H9 (cell line): ENCODE data around the gene SKIDA1. TPM values are rescaled to one million over a fixed set of nuclear protein-coding genes. Genes with fewer than 3 reads are reported as not detected.

ENCODE experiments used
- DNase-seq: peaks from one replicate; pipeline ENCODE4 v3.0.0-alpha.2; 2017
- H2AFZ ChIP-seq: one replicate; pipeline ENCODE4 v1.6.1; 2013; ENCODE audit warnings: mild to moderate bottlenecking, low read length, control low read depth, moderate library complexity
- H2AK5ac ChIP-seq: 2 replicates; pipeline ENCODE4 v1.6.1; 2013; ENCODE audit warnings: low read length, control low read depth, mixed read lengths; ENCODE audit not compliant: insufficient read length
- H2BK120ac ChIP-seq: one replicate; pipeline ENCODE4 v1.6.1; 2013; ENCODE audit warnings: low read depth, mild to moderate bottlenecking, low read length, control low read depth, inconsistent platforms; ENCODE audit not compliant: poor library complexity, severe bottlenecking
- H2BK12ac ChIP-seq: 2 replicates; pipeline ENCODE4 v1.6.1; 2013; ENCODE audit warnings: low read length, control low read depth, mixed read lengths, low read depth; ENCODE audit not compliant: insufficient read length
- H2BK15ac ChIP-seq: 2 replicates; pipeline ENCODE4 v1.6.1; 2013; ENCODE audit warnings: low read depth, low read length, control low read depth
- H2BK20ac ChIP-seq: one replicate; pipeline ENCODE4 v1.6.1; 2013; ENCODE audit warnings: low read depth, mild to moderate bottlenecking, low read length, control low read depth, inconsistent platforms; ENCODE audit not compliant: poor library complexity, severe bottlenecking
- H2BK5ac ChIP-seq: 2 replicates; pipeline ENCODE4 v1.6.1; 2013; ENCODE audit warnings: low read length, control low read depth, mixed read lengths; ENCODE audit not compliant: insufficient read length
- H3K14ac ChIP-seq: 2 replicates; pipeline ENCODE4 v1.6.1; 2013; ENCODE audit warnings: low read length, control low read depth; ENCODE audit not compliant: insufficient read depth
- H3K18ac ChIP-seq: 2 replicates; pipeline ENCODE4 v1.6.1; 2013; ENCODE audit warnings: low read depth, mild to moderate bottlenecking, mixed read lengths, low read length, control low read depth; ENCODE audit not compliant: insufficient read length
- H3K23ac ChIP-seq: 2 replicates; pipeline ENCODE4 v1.6.1; 2013; ENCODE audit warnings: low read length, control low read depth, mixed read lengths, low read depth; ENCODE audit not compliant: insufficient read length
- H3K23me2 ChIP-seq: 2 replicates; pipeline ENCODE4 v1.6.1; 2013; ENCODE audit warnings: low read depth, mild to moderate bottlenecking, mixed read lengths, low read length, control low read depth; ENCODE audit not compliant: insufficient read length, poor library complexity, severe bottlenecking
- H3K27ac ChIP-seq: 2 replicates; pipeline ENCODE4 v1.5.1; 2013; ENCODE audit warnings: low read length, control low read depth, mixed read lengths, low read depth; ENCODE audit not compliant: insufficient read length
- H3K27me3 ChIP-seq: 2 replicates; pipeline ENCODE4 v1.6.1; 2013; ENCODE audit warnings: low read length, control low read depth, inconsistent platforms; ENCODE audit not compliant: insufficient read depth
- H3K4ac ChIP-seq: 2 replicates; pipeline ENCODE4 v1.6.1; 2013; ENCODE audit warnings: low read depth, mild to moderate bottlenecking, control low read depth, inconsistent platforms, low read length, moderate library complexity
- H3K4me1 ChIP-seq: 2 replicates; pipeline ENCODE4 v1.6.1; 2013; ENCODE audit warnings: low read length, control low read depth, inconsistent platforms; ENCODE audit not compliant: insufficient read depth
- H3K4me2 ChIP-seq: 2 replicates; pipeline ENCODE4 v1.6.1; 2013; ENCODE audit warnings: low read length, control low read depth, mixed read lengths; ENCODE audit not compliant: insufficient read length, insufficient read depth
- H3K56ac ChIP-seq: 2 replicates; pipeline ENCODE4 v1.6.1; 2013; ENCODE audit warnings: low read depth, mild to moderate bottlenecking, mixed read lengths, low read length, control low read depth; ENCODE audit not compliant: insufficient read length
- H3K79me1 ChIP-seq: 2 replicates; pipeline ENCODE4 v1.6.1; 2013; ENCODE audit warnings: low read depth, mild to moderate bottlenecking, moderate library complexity, low read length, control low read depth, inconsistent platforms; ENCODE audit not compliant: insufficient read depth, poor library complexity, severe bottlenecking
- H3K79me2 ChIP-seq: 2 replicates; pipeline ENCODE4 v1.6.1; 2013; ENCODE audit warnings: low read length, control low read depth, inconsistent platforms; ENCODE audit not compliant: insufficient read depth
- H3K9ac ChIP-seq: 2 replicates; pipeline ENCODE4 v1.6.1; 2013; ENCODE audit warnings: low read length, control low read depth, mixed read lengths; ENCODE audit not compliant: insufficient read length; ENCODE audit errors: extremely low read depth
- H3K9me3 ChIP-seq: one replicate; pipeline ENCODE4 v1.6.1; 2013; ENCODE audit warnings: low read depth, low read length, inconsistent platforms; ENCODE audit not compliant: control insufficient read depth
- H3T11ph ChIP-seq: one replicate; pipeline ENCODE4 v1.6.1; 2013; ENCODE audit warnings: mild to moderate bottlenecking, low read length, control low read depth, inconsistent platforms
- H4K20me1 ChIP-seq: one replicate; pipeline ENCODE4 v1.6.1; 2013; ENCODE audit not compliant: control insufficient read depth, insufficient read length, insufficient read depth
- H4K5ac ChIP-seq: 2 replicates; pipeline ENCODE4 v1.6.1; 2013; ENCODE audit warnings: low read depth, mild to moderate bottlenecking, mixed read lengths, low read length, control low read depth; ENCODE audit not compliant: insufficient read length
- H4K8ac ChIP-seq: replicated peaks from 2 replicates; pipeline ENCODE4 v1.6.1; 2013; ENCODE audit warnings: low read length, control low read depth, mixed read lengths, low read depth; ENCODE audit not compliant: insufficient read length
- H4K91ac ChIP-seq: 2 replicates; pipeline ENCODE4 v1.6.1; 2013; ENCODE audit warnings: low read depth, mild to moderate bottlenecking, moderate library complexity, mixed read lengths, low read length, control low read depth; ENCODE audit not compliant: insufficient read length
- H3K27ac Mint-ChIP-seq, 3 experiments: 2 replicates in 2 of 3; 3 replicates in 1 of 3; pipeline ENCODE4 v1.8.0; 2020 to 2021; ENCODE audit warnings: mixed read lengths in 3 of 3, mild to moderate bottlenecking in 1 of 3, moderate library complexity in 1 of 3
- H3K27me3 Mint-ChIP-seq: 2 replicates; pipeline ENCODE4 v1.8.0; 2021; ENCODE audit warnings: low read depth, mild to moderate bottlenecking, moderate library complexity, mixed read lengths
- H3K36me3 Mint-ChIP-seq, 3 experiments: 2 replicates in 2 of 3; 3 replicates in 1 of 3; pipeline ENCODE4 v1.8.0; 2020 to 2021; ENCODE audit warnings: low read depth in 3 of 3, mixed read lengths in 3 of 3; ENCODE audit not compliant: insufficient read depth in 1 of 3
- H3K4me1 Mint-ChIP-seq, 2 experiments: 2 replicates each; pipeline ENCODE4 v1.8.0; 2020; ENCODE audit warnings: mixed read lengths in 2 of 2
- H3K4me3 Mint-ChIP-seq, 2 experiments: 2 replicates in 1 of 2; 3 replicates in 1 of 2; pipeline ENCODE4 v1.8.0; 2020 to 2021; ENCODE audit warnings: mild to moderate bottlenecking in 2 of 2, mixed read lengths in 2 of 2, moderate library complexity in 1 of 2
- H3K9me3 Mint-ChIP-seq, 2 experiments: 2 replicates in 1 of 2; 3 replicates in 1 of 2; pipeline ENCODE4 v1.8.0; 2020; ENCODE audit warnings: mild to moderate bottlenecking in 2 of 2, mixed read lengths in 2 of 2, moderate library complexity in 1 of 2
- WGBS: extraction: QIAGEN DNeasy Blood & Tissue Kit; methylation state at CpG from one replicate; pipeline ENCODE4 v1.1.7; 2013; ENCODE audit warnings: missing lambda C conversion rate, low lambda C conversion rate, mixed read lengths; ENCODE audit not compliant: insufficient read length; ENCODE audit errors: extremely low coverage; 5-methylcytosine and 5-hydroxymethylcytosine counted together
- total RNA-seq: library from RNA; stranded (reverse); gene quantifications from 2 replicates; pipeline ENCODE4 v1.2.1, GENCODE V29; 2021
- TF ChIP-seq, protein P1 (sequence below): fragments of 200-600 bp; sonication (generic); conservative IDR thresholded peaks from 3 replicates; pipeline ENCODE4 v1.8.0; 2021; ENCODE audit warnings: antibody characterized with exemption, mild to moderate bottlenecking

The SKIDA1 gene
- total RNA-seq, 1 experiment from 2014 or later: 5.9 TPM

DNA sequence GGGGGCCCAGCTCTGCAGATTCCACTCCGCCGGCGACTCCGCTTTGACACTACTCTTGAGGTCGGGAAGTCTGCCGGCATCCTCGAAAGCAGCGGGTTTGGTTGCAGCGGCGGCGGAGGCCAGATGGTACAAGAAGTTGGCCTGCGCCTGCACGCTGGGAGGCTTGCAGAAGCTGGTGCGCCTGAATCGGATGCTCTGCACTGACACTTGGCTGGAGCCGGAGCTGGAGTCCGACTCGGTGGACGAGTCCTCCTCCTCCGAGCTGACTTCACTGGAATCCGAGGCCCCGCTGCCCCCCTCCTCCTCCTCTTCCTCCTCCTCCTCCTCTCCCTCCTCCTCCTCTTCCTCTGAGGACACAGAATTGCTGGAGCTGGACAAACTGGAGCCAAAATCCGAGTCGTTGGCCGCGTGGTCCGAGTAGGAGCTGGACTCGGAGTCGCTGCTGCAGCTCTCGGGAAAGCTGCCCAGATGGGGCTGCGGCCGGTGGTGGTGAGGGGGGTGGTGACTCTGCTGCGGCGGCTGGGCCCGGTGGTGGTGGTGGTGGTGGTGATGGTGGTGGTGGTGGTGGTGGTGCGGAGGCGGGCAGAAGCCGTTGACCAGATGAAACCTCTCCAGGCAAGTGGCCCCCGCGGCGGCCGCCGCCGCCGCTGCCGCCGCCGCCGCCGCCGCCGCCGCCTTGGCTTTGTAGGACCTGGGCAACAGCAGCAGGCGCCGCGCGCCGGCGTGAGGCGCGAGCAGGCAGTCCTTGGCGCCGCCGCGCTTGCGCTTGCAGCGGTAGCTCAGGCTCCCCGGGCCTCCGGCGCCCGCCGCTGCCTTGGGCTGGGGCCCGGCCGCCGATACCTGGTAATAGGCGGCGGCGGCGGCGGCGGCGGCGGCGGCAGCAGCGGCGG lies 9.0 kb downstream of the SKIDA1 start:
- Mint-ChIP-seq H3K4me1 (peaks cover 80 to 82% of the 10 kb centered on the region in 2 experiments), H3K36me3 (no peaks in the 10 kb centered on the region; a peak in 1 of 7 replicates), H3K27ac (peak overlapping the region; percentile 25 to 89 (median 81); a peak in 5 of 7 replicates), H3K4me3 (peak overlapping the region; percentile 85 to 92), H3K27me3 (peaks cover 45% of the 10 kb centered on the region), H3K9me3 (no peaks in the 10 kb centered on the region; a peak in 2 of 5 replicates)
- TF ChIP-seq, protein P1, sequence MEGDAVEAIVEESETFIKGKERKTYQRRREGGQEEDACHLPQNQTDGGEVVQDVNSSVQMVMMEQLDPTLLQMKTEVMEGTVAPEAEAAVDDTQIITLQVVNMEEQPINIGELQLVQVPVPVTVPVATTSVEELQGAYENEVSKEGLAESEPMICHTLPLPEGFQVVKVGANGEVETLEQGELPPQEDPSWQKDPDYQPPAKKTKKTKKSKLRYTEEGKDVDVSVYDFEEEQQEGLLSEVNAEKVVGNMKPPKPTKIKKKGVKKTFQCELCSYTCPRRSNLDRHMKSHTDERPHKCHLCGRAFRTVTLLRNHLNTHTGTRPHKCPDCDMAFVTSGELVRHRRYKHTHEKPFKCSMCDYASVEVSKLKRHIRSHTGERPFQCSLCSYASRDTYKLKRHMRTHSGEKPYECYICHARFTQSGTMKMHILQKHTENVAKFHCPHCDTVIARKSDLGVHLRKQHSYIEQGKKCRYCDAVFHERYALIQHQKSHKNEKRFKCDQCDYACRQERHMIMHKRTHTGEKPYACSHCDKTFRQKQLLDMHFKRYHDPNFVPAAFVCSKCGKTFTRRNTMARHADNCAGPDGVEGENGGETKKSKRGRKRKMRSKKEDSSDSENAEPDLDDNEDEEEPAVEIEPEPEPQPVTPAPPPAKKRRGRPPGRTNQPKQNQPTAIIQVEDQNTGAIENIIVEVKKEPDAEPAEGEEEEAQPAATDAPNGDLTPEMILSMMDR: no peak
- H2AK5ac ChIP-seq: no peak overlapping the region
- H3K4ac ChIP-seq: no peak overlapping the region
- DNase-seq: peak; percentile 74
- no peak overlapping the region for H4K8ac ChIP-seq
- no peaks in the 10 kb centered on the region for H3K79me1 ChIP-seq
- no peak overlapping the region for H3K23ac ChIP-seq
- H3K18ac ChIP-seq: no peak overlapping the region
- H4K20me1 ChIP-seq: no peaks in the 10 kb centered on the region
- peak overlapping the region; percentile 89 for H3K4me2 ChIP-seq
- no peak overlapping the region for H4K5ac ChIP-seq
- no peak overlapping the region for H3K56ac ChIP-seq
- H2BK20ac ChIP-seq: no peak overlapping the region
- WGBS: no CpG with 5 or more reads among the region's 86 CpGs
- no peak overlapping the region for H2BK12ac ChIP-seq
- no peak overlapping the region for H3K27ac ChIP-seq
- no peaks in the 10 kb centered on the region for H3K9me3 ChIP-seq
- H2BK120ac ChIP-seq: no peak overlapping the region
- no peak overlapping the region for H3K14ac ChIP-seq
- peaks cover 12% of the 10 kb centered on the region; the same call in 1 of the 2 replicates for H3K4me1 ChIP-seq
- H3K23me2 ChIP-seq: peaks cover 47% of the 10 kb centered on the region
- H2BK15ac ChIP-seq: no peak overlapping the region
- H3K79me2 ChIP-seq: no peaks in the 10 kb centered on the region
- H2AFZ ChIP-seq: no peak overlapping the region
- H3T11ph ChIP-seq: no peak overlapping the region
- H2BK5ac ChIP-seq: no peak overlapping the region
- no peak overlapping the region for H4K91ac ChIP-seq
- peaks cover 19% of the 10 kb centered on the region; the same call in 1 of the 2 replicates for H3K27me3 ChIP-seq
- H3K9ac ChIP-seq: no peak overlapping the region
